Measurements from ENCODE around the gene ENOX2. TPM values are rescaled to one million over a fixed set of nuclear protein-coding genes. Genes with fewer than 3 reads are reported as not detected.
A peak's percentile ranks its signal among the peaks of the same experiment; 100 is the strongest.

ENOX2 gene
- polyA plus RNA-seq, 1 donor from 2014 or later: 48.7 TPM

DNA sequence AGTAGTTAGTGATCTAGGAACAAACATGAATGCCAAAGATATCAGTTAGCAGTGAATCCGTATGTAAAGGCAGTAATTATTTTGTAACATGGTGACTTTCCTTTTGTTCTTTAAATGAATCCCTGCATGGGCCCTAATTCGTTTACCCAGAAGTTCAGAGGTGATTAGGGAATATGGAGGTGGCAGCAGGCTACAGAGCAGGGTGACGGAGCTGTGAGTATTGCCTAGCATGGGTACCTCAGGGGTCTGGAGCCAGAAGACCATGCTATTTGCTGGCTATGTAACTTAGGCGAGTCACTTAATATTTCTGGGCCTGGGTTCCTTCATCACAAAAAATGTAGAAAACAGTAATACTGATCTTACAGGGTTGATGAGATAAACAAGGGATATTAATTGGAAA, 184.9 kb downstream of the ENOX2 start:
- H4K20me1 ChIP-seq (ENCODE audit: insufficient read depth): no peaks in the 10 kb centered on the region
- H3K9me2 ChIP-seq (ENCODE audit: insufficient read depth, low read length): no peaks in the 10 kb centered on the region
- H3K79me2 ChIP-seq (replicated peaks; ENCODE audit: insufficient read depth, low read length): no peaks in the 10 kb centered on the region
- no peaks in the 10 kb centered on the region for H3K27me3 ChIP-seq (ENCODE audit: insufficient read depth, low read depth, low read length)
- H3K4me2 ChIP-seq (ENCODE audit: low read length): no peak overlapping the region
- no peaks in the 10 kb centered on the region for H3F3A ChIP-seq (ENCODE audit: insufficient read depth, low read length, poor library complexity, severe bottlenecking)
- no peak overlapping the region for H3K27ac ChIP-seq (ENCODE audit: low read length)
- no peaks in the 10 kb centered on the region for H3K36me3 ChIP-seq (ENCODE audit: insufficient read depth, low read length)
- H3K4me3 ChIP-seq (ENCODE audit: low read length): no peak overlapping the region
- TF ChIP-seq, protein P1, sequence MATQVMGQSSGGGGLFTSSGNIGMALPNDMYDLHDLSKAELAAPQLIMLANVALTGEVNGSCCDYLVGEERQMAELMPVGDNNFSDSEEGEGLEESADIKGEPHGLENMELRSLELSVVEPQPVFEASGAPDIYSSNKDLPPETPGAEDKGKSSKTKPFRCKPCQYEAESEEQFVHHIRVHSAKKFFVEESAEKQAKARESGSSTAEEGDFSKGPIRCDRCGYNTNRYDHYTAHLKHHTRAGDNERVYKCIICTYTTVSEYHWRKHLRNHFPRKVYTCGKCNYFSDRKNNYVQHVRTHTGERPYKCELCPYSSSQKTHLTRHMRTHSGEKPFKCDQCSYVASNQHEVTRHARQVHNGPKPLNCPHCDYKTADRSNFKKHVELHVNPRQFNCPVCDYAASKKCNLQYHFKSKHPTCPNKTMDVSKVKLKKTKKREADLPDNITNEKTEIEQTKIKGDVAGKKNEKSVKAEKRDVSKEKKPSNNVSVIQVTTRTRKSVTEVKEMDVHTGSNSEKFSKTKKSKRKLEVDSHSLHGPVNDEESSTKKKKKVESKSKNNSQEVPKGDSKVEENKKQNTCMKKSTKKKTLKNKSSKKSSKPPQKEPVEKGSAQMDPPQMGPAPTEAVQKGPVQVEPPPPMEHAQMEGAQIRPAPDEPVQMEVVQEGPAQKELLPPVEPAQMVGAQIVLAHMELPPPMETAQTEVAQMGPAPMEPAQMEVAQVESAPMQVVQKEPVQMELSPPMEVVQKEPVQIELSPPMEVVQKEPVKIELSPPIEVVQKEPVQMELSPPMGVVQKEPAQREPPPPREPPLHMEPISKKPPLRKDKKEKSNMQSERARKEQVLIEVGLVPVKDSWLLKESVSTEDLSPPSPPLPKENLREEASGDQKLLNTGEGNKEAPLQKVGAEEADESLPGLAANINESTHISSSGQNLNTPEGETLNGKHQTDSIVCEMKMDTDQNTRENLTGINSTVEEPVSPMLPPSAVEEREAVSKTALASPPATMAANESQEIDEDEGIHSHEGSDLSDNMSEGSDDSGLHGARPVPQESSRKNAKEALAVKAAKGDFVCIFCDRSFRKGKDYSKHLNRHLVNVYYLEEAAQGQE (IDR thresholded peaks at IDR 0.05; ENCODE audit: borderline replicate concordance): no peak
- TF ChIP-seq RAD21 (conservative IDR thresholded peaks at IDR 0.05) (no peak), EZH2 (IDR thresholded peaks at IDR 0.05; ENCODE audit: borderline replicate concordance, insufficient read depth, low read length, poor library complexity, severe bottlenecking) (no peak), POLR2AphosphoS5 (IDR thresholded peaks at IDR 0.05) (no peak), MXI1 (conservative IDR thresholded peaks at IDR 0.05; ENCODE audit: poor library complexity, severe bottlenecking) (no peak), TAF1 (IDR thresholded peaks at IDR 0.05; ENCODE audit: low read depth) (no peak), EP300 (conservative IDR thresholded peaks at IDR 0.05; ENCODE audit: poor library complexity, severe bottlenecking) (no peak), SMC3 (conservative IDR thresholded peaks at IDR 0.05; ENCODE audit: poor library complexity) (no peak), CTCF (IDR thresholded peaks at IDR 0.05; ENCODE audit: poor library complexity, severe bottlenecking) (no peak)
- H2AFZ ChIP-seq (ENCODE audit: low read depth, low read length): no peak overlapping the region
- no peak overlapping the region for H3K9ac ChIP-seq (ENCODE audit: low read length)
- H3K9me3 ChIP-seq (ENCODE audit: low read length): no peaks in the 10 kb centered on the region

GRCh38 chrX:130716781-130717413, 186.1 kb downstream of the ENOX2 start:
- TF ChIP-seq RAD21 (conservative IDR thresholded peaks at IDR 0.05) (no peak), SMC3 (conservative IDR thresholded peaks at IDR 0.05; ENCODE audit: poor library complexity) (no peak)
- TF ChIP-seq, protein P1 (IDR thresholded peaks at IDR 0.05; ENCODE audit: borderline replicate concordance): peak; percentile 30
- Histone ChIP-seq H3K9ac (ENCODE audit: low read length) (no peak overlapping the region), H3K9me2 (ENCODE audit: insufficient read depth, low read length) (no peaks in the 10 kb centered on the region), H4K20me1 (ENCODE audit: insufficient read depth) (no peaks in the 10 kb centered on the region), H3K27ac (ENCODE audit: low read length) (peak overlapping the region; percentile 47), H3F3A (ENCODE audit: insufficient read depth, low read length, poor library complexity, severe bottlenecking) (no peaks in the 10 kb centered on the region), H2AFZ (ENCODE audit: low read depth, low read length) (no peak overlapping the region), H3K4me2 (ENCODE audit: low read length) (no peak overlapping the region), H3K36me3 (ENCODE audit: insufficient read depth, low read length) (no peaks in the 10 kb centered on the region), H3K27me3 (ENCODE audit: insufficient read depth, low read depth, low read length) (no peaks in the 10 kb centered on the region), H3K4me3 (ENCODE audit: low read length) (no peak overlapping the region), H3K9me3 (ENCODE audit: low read length) (no peaks in the 10 kb centered on the region), H3K79me2 (replicated peaks; ENCODE audit: insufficient read depth, low read length) (no peaks in the 10 kb centered on the region)

All from neural cell (in vitro differentiated cells).